PFSK-1 (cell line): ENCODE measurements around the gene PANX2.

Source experiments
- FOXP2 ChIP-seq: optimal IDR thresholded peaks from 2 replicates; pipeline ENCODE3; 2011; ENCODE audit warnings: borderline replicate concordance, control low read depth, inconsistent platforms; ENCODE audit not compliant: insufficient read depth; ENCODE audit errors: extremely low read length, extremely low read depth
- POLR2AphosphoS5 ChIP-seq: IDR thresholded peaks from 2 replicates; pipeline ENCODE4 v1.6.1; 2012; ENCODE audit warnings: low read depth, mild to moderate bottlenecking, control low read depth, low read length, moderate library complexity
- REST ChIP-seq, 2 experiments: IDR thresholded peaks; 2 replicates each; pipeline versions ENCODE4 v1.6.1 to v1.8.0; 2011 to 2012; ENCODE audit warnings: low read depth in 2 of 2, low read length in 2 of 2, control low read depth in 1 of 2, inconsistent platforms in 1 of 2, mild to moderate bottlenecking in 1 of 2, moderate library complexity in 1 of 2; ENCODE audit not compliant: insufficient read depth in 1 of 2
- TAF1 ChIP-seq: IDR thresholded peaks from 2 replicates; pipeline ENCODE4 v1.6.1; 2012; ENCODE audit warnings: low read length, control low read depth, borderline replicate concordance; ENCODE audit not compliant: insufficient read depth

GRCh38 chr22:50200461-50201190 is 30.1 kb downstream of the PANX2 start, which contains the start of gene SELENOO:
- peak; percentile 38 for TF ChIP-seq FOXP2
- peak; percentile 49; the same call in 1 of the 2 replicates for TF ChIP-seq POLR2AphosphoS5
- TF ChIP-seq REST (IDR thresholded peaks at IDR 0.05; ENCODE audit: insufficient read depth in 1 of 2, low read depth in 2 of 2, low read length in 2 of 2) = no peak
- peak; percentile 51; the same call in 1 of the 2 replicates for TF ChIP-seq TAF1
